ENCODE measurements around the gene BTBD9. TPM values are rescaled to one million over a fixed set of nuclear protein-coding genes. Genes with fewer than 3 reads are reported as not detected.

Gene BTBD9
- total and polyA plus RNA-seq, 9 of the 15 experiments (the other 6 are each of a cell fraction or from before 2014, with no cell fraction given), result 0.08 to 1.6 (median 0.58) TPM

DNA sequence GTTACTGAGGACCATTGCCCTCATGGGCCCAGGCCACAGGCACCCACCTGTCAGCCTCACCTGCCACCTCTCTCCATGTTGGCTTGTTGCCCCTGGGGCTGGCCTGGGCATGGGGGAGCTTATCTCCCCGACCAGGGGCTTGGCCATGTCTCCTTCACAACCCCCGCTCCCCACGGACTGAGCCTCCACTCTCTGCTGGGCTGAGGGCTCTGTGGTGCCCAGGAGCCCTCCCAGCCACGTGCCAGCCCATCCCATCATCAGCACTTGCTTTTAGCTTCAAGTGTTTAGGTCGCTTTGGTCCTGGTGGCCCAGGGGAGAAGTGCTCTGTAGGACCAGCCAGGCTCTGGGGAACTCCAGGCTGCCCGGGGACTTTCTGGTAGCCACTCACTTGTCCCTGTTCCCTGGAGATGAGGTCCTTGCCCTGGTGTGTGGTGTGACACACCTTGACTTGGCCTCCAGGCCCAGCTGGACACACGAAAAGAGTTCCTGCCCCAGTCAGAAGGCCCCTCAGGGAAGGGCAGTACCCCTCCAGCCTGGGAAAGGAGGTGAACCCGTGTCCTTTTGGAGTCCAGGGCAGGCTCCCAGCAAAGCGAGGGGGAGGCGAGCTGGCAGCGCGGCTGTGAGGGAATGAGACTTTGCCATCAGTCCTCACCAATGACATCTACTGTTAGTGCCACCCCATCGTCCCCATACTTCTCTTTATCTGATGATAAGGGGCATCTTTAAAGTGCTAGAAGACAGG lies 467.6 kb downstream of the BTBD9 start:
- DNase-seq (ENCODE audit: extremely low read depth in 1 of 4, low spot score in 3 of 4) (no peak), ATAC-seq (no peak), FAIRE-seq (no peak)
- Histone ChIP-seq H3K27ac (ENCODE audit: extremely low read depth, low read depth, low read length) (no peak overlapping the region), H3K9ac (ENCODE audit: insufficient read depth in 1 of 2, low read depth in 2 of 2, low read length in 2 of 2) (0 out of 4 replicates have a peak overlapping the region, but pooled peaks of 1 of the 2 experiments have one; percentile 17), H4K20me1 (replicated peaks; ENCODE audit: control insufficient read depth, insufficient read depth, low read length) (peaks cover 25% of the 10 kb centered on the region), H3K4me3 (no peak overlapping the region), H3K4me2 (ENCODE audit: insufficient read depth, low read length) (no peak overlapping the region), H3K27me3 (ENCODE audit: control insufficient read depth in 2 of 2, insufficient read depth in 2 of 2, low read length in 2 of 2) (peaks cover 33 to 53% of the 10 kb centered on the region in 2 experiments), H3K9me3 (replicated peaks; ENCODE audit: control insufficient read depth, insufficient read depth, low read depth, low read length) (no peaks in the 10 kb centered on the region), H3K36me3 (ENCODE audit: control insufficient read depth, insufficient read depth, low read length) (no peaks in the 10 kb centered on the region), H3K4me1 (replicated peaks in 1 of 2; ENCODE audit: control insufficient read depth in 2 of 2, insufficient read depth in 2 of 2, low read length in 2 of 2) (peaks cover 0 to 16% of the 10 kb centered on the region in 2 experiments; a peak in 3 of 5 replicates), H2AFZ (ENCODE audit: low read depth, low read length) (no peak overlapping the region), H3K9me1 (ENCODE audit: control insufficient read depth, insufficient read depth, low read length) (no peaks in the 10 kb centered on the region), H3K79me2 (ENCODE audit: control insufficient read depth, insufficient read depth, low read length) (no peaks in the 10 kb centered on the region)
- in situ Hi-C loops (cut with MboI) (no loop called here), intact Hi-C loops (cut with micrococcal nuclease) (no loop called here)
- WGBS (ENCODE audit: insufficient coverage, low coverage, missing lambda C conversion rate), result 11% methylated on average over 13 of the region's 13 CpGs
- no TSS peak for BruUV-seq (replicated peaks)
- POLR2A ChIA-PET, result interaction anchor here (0.6 to 0.8 kb wide), 2 partner anchors 816 to 1762 kb away, joined by 3 read pairs; partner anchors contain the start of gene MOCS1
- CTCF ChIA-PET (ENCODE audit: low intra/inter-chr PET ratio), result no interaction called here
- TF ChIP-seq IRF2 (CRISPR knock-in tag; IDR thresholded peaks at IDR 0.05), result no peak
- no peak for TF ChIP-seq BRCA1 (IDR thresholded peaks at IDR 0.05)
- 0 out of 2 replicates have a peak, but pooled peaks have one; percentile 27 for TF ChIP-seq BRCA1 (CRISPR knock-in tag; IDR thresholded peaks at IDR 0.05)

DNA sequence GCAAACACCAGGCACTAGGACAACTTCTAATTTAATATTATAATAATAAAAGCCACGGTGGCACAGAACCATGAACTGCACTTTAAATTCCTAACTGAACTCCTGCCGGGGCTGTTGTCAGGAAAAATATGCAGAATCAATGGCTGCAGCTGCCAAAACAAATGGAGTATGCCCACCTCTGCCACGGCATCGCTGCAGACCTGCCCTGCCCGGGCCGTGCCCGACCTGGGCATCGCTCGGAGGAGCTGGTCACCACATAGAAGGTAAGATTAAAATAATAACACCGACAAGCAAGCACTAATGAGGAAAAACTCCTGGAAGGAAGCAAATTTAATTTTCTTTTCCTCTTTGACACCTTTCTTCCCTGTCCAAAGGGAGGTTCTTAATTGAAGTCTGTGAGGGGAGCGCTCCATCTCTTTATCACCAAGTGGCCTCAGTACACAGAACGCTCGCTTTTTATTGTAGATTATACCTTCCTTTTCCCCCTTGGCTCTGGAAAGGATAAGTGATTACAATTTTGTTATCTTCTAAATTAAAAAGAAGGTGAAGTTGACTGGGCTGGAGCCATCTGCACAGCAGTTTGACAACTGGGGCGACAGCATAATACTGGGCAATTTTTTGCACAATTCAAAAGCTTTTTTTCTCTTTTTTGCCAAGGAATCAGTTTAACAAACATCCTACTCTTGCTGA lies 468.9 kb downstream of the BTBD9 start:
- peaks cover 22 to 39% of the 10 kb centered on the region in 2 experiments; a peak in 4 of 5 replicates for H3K27me3 ChIP-seq (ENCODE audit: control insufficient read depth in 2 of 2, insufficient read depth in 2 of 2, low read length in 2 of 2)
- H3K4me2 ChIP-seq (ENCODE audit: insufficient read depth, low read length), result no peak overlapping the region
- BruUV-seq (replicated peaks), result no TSS peak
- H2AFZ ChIP-seq (ENCODE audit: low read depth, low read length), result no peak overlapping the region
- H3K9ac ChIP-seq (ENCODE audit: insufficient read depth in 1 of 2, low read depth in 2 of 2, low read length in 2 of 2), result no peak overlapping the region
- peaks cover 25% of the 10 kb centered on the region for H4K20me1 ChIP-seq (replicated peaks; ENCODE audit: control insufficient read depth, insufficient read depth, low read length)
- ChIA-PET CTCF (ENCODE audit: low intra/inter-chr PET ratio) (no interaction called here), POLR2A (no interaction called here)
- TF ChIP-seq YBX1 (IDR thresholded peaks at IDR 0.05) (no peak), ZNF121 (CRISPR knock-in tag; conservative IDR thresholded peaks at IDR 0.05) (no peak), BDP1 (IDR thresholded peaks at IDR 0.05; ENCODE audit: insufficient read depth, insufficient read length) (no peak), SREBF2 (CRISPR knock-in tag; IDR thresholded peaks at IDR 0.05) (no peak), RBM25 (IDR thresholded peaks at IDR 0.05; ENCODE audit: low read depth, low read length, severe bottlenecking) (no peak), ZNF134 (CRISPR knock-in tag; conservative IDR thresholded peaks at IDR 0.05) (no peak), FOXK2 (conservative IDR thresholded peaks at IDR 0.05 in 1 of 2, IDR thresholded peaks at IDR 0.05 in 1 of 2; ENCODE audit: low read depth in 2 of 2) (no peak), NBN (IDR thresholded peaks at IDR 0.05; ENCODE audit: low read depth) (no peak), ZNF551 (CRISPR knock-in tag; IDR thresholded peaks at IDR 0.05) (no peak), ZBTB9 (CRISPR knock-in tag; IDR thresholded peaks at IDR 0.05) (no peak), BHLHE40 (IDR thresholded peaks at IDR 0.05; ENCODE audit: low read length) (no peak)
- FAIRE-seq (no peak), DNase-seq (ENCODE audit: extremely low read depth in 1 of 4, low spot score in 3 of 4) (no peak), ATAC-seq (no peak)
- WGBS (ENCODE audit: insufficient coverage, low coverage, missing lambda C conversion rate), result 35% methylated on average over 14 of the region's 14 CpGs
- in situ Hi-C loops (cut with MboI), result no loop called here
- H3K9me1 ChIP-seq (ENCODE audit: control insufficient read depth, insufficient read depth, low read length), result no peaks in the 10 kb centered on the region
- no peaks in the 10 kb centered on the region for H3K36me3 ChIP-seq (ENCODE audit: control insufficient read depth, insufficient read depth, low read length)
- H3K4me1 ChIP-seq (replicated peaks in 1 of 2; ENCODE audit: control insufficient read depth in 2 of 2, insufficient read depth in 2 of 2, low read length in 2 of 2), result peaks cover 0 to 21% of the 10 kb centered on the region in 2 experiments; a peak in 2 of 5 replicates
- H3K27ac ChIP-seq (ENCODE audit: extremely low read depth, low read depth, low read length), result no peak overlapping the region
- no peak overlapping the region for H3K4me3 ChIP-seq
- intact Hi-C loops (cut with micrococcal nuclease), result no loop called here
- H3K79me2 ChIP-seq (ENCODE audit: control insufficient read depth, insufficient read depth, low read length), result no peaks in the 10 kb centered on the region
- H3K9me3 ChIP-seq (replicated peaks; ENCODE audit: control insufficient read depth, insufficient read depth, low read depth, low read length), result no peaks in the 10 kb centered on the region
